Keratinocyte (primary cell): ENCODE data around the gene GRIP1.

ENCODE experiments used
- EZH2 ChIP-seq: IDR thresholded peaks from one replicate; pipeline ENCODE4 v1.6.1; 2012; ENCODE audit warnings: inconsistent platforms, mild to moderate bottlenecking, low read length, moderate library complexity
- TF ChIP-seq, protein P1 (sequence below), 3 experiments: IDR thresholded peaks in 1 of 3; conservative IDR thresholded peaks in 1 of 3; optimal IDR thresholded peaks in 1 of 3; 2 replicates in 2 of 3; 3 replicates in 1 of 3; pipeline versions ENCODE3 to v1.5.1; 2011; ENCODE audit warnings: low read length in 3 of 3, mild to moderate bottlenecking in 3 of 3, moderate library complexity in 2 of 3, control low read depth in 1 of 3, inconsistent platforms in 1 of 3; ENCODE audit not compliant: insufficient read depth in 2 of 3; ENCODE audit errors: extremely low read depth in 1 of 3

DNA sequence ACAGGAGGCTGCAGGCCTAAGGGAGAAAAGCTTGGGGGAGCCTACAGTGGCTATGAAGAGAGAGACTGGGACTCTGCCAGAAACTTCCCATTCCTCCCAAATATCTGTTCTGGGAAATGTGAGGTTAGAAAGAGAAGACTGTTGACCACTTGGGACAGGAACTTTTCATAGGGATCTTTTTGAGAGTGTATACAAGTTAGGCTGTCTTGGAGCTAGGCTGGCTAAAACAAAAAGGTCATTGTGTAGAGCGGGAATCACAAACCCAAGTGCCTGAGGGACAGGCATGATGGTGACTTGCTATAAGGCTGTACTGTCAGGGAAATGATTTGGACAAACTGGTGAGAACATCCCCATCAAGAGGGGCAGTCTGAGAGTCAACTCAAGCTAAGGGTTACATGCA, 175.1 kb downstream of the GRIP1 start:
- TF ChIP-seq, protein P1, sequence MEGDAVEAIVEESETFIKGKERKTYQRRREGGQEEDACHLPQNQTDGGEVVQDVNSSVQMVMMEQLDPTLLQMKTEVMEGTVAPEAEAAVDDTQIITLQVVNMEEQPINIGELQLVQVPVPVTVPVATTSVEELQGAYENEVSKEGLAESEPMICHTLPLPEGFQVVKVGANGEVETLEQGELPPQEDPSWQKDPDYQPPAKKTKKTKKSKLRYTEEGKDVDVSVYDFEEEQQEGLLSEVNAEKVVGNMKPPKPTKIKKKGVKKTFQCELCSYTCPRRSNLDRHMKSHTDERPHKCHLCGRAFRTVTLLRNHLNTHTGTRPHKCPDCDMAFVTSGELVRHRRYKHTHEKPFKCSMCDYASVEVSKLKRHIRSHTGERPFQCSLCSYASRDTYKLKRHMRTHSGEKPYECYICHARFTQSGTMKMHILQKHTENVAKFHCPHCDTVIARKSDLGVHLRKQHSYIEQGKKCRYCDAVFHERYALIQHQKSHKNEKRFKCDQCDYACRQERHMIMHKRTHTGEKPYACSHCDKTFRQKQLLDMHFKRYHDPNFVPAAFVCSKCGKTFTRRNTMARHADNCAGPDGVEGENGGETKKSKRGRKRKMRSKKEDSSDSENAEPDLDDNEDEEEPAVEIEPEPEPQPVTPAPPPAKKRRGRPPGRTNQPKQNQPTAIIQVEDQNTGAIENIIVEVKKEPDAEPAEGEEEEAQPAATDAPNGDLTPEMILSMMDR (optimal IDR thresholded peaks at IDR 0.05 in 1 of 3, IDR thresholded peaks at IDR 0.05 in 1 of 3, conservative IDR thresholded peaks at IDR 0.05 in 1 of 3; ENCODE audit: extremely low read depth in 1 of 3, insufficient read depth in 2 of 3, low read length in 3 of 3), result no peak
- no peak for TF ChIP-seq EZH2
